ENCODE results near the gene BSND.

BSND gene

GRCh38 chr1:55048453-55049270 is 49.9 kb downstream of the BSND start:
- DNase-seq (ENCODE audit: low spot score): no peak

- DNase-seq (ENCODE audit: low spot score): no peak
Observed at GRCh38 chr1:55049271-55049913, 50.7 kb downstream of the BSND start.

DNA sequence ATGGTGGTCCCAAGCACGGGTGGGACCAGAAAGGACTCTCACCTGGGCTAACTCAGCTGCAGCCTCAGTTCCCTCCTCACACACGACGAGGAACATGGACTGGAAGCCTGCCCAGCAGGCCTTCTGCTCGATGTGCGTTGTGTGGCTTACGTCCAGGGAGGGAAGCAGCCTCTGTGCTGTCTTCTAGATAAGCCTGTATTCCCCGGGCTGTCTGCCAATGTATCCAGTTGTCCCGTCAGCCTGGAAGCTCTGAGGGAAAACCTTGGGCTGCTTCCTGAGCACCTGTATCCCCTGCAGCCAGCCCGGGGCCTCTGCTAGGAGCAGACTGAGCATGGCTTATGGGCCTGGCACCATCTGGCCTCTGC is 51.2 kb downstream of the BSND start:
- no peak for DNase-seq (ENCODE audit: low spot score)

GRCh38 chr1:55050283-55050682 is 51.5 kb downstream of the BSND start:
- no peak for DNase-seq (ENCODE audit: low spot score)

GRCh38 chr1:55051169-55051568 is 52.4 kb downstream of the BSND start:
- DNase-seq (ENCODE audit: low spot score): no peak

DNA sequence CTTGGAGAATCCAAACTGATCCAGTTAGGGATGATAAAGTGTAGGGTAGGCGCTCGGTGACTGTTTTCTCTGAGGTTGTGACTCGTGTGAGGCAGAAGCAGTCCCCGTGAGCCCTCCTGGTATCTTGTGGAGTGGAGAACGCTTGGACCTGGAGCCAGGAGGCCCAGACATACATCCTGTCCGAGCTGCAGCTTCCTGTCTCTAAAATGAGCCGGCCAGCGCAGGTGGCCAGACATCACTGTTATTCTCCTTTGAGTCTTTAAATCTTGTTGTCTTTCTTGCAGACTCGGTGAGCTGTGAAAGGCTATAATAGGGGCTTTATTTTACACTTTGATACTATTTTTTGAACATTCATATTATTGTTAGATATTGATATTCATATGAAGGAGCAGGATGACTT is 52.9 kb downstream of the BSND start:
- no peak for DNase-seq (ENCODE audit: low spot score)

DNA sequence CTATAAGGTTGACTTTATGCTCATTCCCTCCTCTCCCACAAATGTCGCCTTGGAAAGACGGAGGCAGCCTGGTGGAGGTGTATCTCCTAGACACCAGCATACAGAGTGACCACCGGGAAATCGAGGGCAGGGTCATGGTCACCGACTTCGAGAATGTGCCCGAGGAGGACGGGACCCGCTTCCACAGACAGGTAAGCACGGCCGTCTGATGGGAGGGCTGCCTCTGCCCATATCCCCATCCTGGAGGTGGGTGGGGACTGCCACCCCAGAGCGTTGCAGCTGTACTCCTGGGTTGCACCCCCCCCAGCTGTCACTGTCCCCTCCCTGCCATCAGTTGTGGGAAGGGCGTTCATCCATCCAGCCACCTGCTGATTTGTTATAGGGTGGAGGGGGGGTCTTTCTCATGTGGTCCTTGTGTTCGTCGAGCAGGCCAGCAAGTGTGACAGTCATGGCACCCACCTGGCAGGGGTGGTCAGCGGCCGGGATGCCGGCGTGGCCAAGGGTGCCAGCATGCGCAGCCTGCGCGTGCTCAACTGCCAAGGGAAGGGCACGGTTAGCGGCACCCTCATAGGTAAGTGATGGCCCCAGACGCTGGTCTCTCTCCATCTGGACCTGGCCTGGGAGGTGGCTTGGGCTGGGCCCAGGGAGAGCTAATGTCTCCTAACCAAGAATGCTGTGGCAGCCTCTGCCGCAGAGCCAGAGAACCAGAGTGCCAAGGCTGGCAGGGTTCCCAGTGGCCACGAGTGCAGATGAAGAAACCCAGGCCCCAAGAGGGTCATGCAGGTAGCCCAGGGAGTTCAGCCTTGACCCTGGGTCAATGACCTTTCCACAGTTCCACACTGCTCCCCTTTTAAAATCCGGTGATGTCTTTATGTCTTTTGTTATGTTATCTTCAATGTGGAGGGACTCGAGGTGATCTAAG is 53.7 kb downstream of the BSND start:
- no peak for DNase-seq (ENCODE audit: low spot score)

DNA sequence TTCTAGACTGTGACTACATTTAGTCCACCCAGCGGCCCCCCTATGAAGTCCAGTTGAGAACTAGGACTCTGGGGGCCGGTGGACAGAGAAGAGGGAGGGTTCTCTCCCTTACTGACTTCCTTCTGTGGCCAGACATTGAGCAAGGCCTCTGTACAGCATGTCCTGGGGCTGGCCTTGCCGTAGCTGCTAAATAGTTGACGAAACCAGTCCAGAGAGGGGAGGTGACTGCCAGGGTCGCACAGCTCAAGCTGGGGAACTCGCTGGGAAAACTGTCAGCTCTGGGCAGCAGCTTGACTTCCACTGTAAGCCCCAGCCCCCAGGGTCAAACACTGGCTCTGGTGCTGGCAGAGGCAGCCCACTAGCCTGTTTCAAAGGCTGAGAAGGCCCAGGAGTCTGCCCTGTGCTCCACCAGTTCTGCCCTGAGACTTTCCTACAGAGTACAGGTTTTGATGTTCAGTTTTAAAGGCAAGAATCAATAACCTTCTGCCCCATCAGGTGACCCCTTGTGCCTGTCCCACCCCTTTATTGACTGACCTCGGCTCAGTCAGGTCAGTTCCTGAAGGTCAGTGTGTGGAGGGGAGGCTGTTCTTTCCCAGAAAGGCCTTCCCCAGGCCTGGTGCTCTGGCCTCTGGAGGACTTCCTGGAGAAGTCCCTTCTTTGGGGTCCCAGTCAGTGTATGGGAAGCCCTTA is 54.7 kb downstream of the BSND start:
- DNase-seq (ENCODE audit: low spot score): no peak

GRCh38 chr1:55054396-55054795 is 55.7 kb downstream of the BSND start:
- DNase-seq (ENCODE audit: low spot score): no peak

- no peak for DNase-seq (ENCODE audit: low spot score)
Observed at GRCh38 chr1:55055084-55055882, 56.5 kb downstream of the BSND start.

DNA sequence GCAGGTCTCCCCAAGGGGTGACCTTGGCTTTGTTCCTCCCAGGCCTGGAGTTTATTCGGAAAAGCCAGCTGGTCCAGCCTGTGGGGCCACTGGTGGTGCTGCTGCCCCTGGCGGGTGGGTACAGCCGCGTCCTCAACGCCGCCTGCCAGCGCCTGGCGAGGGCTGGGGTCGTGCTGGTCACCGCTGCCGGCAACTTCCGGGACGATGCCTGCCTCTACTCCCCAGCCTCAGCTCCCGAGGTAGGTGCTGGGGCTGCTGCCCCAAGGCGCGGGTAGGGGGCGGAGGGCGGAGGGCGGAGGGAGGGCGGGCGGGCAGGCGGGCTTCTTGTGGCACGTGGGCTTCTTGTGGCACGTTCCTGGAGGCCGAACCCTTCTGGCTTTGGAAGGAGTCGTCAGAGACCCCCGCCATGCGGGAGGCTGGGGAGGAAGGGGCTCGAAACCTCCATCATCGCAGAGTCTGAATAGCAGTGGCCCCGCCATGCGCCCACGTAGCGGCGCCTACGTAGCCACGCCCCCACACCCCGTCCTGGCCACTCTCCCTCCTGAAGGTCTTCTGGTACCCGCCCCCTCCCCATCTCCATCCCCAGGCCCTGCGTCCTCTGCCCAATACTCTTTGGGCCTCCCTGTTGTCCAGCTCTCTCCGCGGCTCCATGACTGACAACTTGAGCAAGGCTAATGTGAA is 57.4 kb downstream of the BSND start:
- no peak for DNase-seq (ENCODE audit: low spot score)

DNA sequence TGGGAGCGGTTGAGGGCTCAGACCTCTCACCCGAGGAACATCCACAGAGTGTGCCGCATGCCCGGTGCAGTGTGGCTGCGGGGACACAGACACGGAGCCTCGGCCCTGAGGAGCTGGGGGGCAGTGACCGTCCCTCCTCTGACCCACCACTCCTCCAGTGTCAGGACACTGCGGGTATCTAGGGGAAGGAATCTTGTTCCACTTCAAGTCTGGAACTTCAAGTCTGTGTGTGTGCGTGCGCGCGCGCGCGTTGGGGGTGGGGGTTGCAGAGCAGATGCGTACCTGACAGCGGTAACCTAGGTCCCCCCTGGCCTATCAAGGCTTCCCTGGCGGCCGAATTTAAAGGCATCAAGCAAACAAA is 57.9 kb downstream of the BSND start:
- no peak for DNase-seq (ENCODE audit: low spot score)

- no peak for DNase-seq (ENCODE audit: low spot score)
Observed at GRCh38 chr1:55057270-55057955, 58.7 kb downstream of the BSND start.

DNA sequence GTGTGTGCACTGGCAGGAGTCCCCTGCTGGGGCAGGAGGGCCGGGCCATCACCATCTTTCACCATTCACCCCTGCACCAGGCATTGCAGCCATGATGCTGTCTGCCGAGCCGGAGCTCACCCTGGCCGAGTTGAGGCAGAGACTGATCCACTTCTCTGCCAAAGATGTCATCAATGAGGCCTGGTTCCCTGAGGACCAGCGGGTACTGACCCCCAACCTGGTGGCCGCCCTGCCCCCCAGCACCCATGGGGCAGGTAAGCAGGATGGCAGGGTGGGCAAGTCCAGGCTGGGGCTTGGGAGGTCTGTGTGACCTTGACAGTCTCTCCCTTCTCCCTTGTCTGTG is 59.2 kb downstream of the BSND start:
- no peak for DNase-seq (ENCODE audit: low spot score)

DNA sequence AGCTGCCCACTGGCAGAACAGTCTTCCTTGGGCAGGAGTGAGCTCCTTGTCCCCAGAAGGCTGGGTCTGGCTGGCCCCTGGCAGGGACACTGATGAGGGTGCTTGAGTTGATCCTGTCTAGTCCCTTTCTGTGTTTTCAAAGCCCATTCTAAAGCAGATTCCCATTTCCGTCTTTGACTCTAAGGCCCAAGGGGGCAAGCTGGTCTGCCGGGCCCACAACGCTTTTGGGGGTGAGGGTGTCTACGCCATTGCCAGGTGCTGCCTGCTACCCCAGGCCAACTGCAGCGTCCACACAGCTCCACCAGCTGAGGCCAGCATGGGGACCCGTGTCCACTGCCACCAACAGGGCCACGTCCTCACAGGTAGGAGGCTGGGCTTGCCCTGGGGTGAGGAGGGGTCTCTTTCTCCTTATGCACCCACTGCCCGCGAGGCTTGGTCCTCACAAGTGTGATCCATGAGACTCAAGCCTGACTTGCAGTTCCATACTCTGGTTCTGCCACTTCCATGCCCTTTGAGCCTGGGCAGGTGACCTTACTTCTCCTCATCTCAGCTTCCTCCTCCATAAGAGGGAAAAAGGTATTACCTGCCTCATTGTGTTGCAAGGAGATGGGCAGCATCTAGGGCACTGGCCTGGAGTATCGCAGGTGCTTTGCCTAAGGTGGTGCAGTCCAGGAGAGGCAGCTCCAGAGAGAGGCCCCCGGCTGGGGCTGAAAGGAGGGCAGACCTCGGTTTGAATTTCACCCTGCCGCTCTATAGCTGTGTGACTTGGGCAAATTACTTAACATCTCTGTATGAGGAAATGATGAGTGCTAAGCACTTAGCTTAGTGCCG is 60.8 kb downstream of the BSND start:
- DNase-seq (ENCODE audit: low spot score): no peak

DNA sequence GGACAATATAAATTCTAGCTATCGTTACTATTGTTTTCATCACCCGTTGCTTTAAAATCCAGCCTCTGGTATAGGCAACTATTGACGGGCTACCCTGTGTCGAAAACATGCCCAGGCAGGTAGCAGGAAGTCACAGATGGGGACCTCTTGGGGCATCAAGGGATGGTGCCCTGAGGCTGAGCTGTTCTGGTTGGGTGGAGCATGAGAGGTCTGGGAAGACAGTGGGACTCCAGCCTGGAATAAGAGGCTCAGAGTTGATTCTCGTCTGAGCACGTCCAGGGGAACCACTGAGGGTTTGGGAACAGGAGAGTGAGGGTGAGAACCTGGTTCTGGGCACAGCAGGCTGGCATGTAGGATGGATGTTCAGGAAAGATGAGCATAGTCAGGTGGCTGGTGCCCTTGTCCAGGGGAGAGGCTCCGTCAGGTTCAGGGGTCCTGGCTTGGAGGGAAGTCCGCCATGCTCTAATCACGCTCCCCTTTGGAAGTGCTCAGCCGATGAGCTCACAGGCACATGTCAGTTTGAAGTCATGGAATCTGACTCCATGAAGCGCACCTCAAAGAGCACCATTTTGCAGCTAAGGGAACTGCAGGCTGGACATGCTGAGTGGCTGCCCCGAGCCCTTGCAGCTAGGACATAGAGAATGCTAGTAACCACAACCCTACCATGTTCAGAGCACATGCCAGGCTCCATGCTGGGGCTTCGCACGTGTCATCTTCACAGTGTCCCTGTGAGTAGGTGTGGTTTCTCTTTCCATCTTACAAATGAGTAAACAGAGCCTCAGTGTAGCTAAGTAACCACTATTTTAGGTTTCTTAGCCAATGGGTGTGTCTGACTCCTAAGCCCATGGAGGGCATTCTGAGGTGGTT is 61.6 kb downstream of the BSND start:
- no peak for DNase-seq (ENCODE audit: low spot score)

GRCh38 chr1:55061000-55061705 is 62.4 kb downstream of the BSND start:
- DNase-seq (ENCODE audit: low spot score): no peak

Measured in SW480 (cell line).